Kidney (tissue), 22 donors: ENCODE measurements around the gene LILRB4. TPM values are rescaled to one million over a fixed set of nuclear protein-coding genes. Genes with fewer than 3 reads are reported as not detected.

ENCODE experiments used
- DNase-seq, 5 donors: peaks; one replicate each; pipeline ENCODE4 v3.0.0-alpha.2; 2013 to 2020
- FAIRE-seq: peaks from 2 replicates; lab custom pipeline; 2012; peaks lifted over from hg19 to GRCh38; lab: Jason Lieb, UNC
- H3K27ac ChIP-seq, 2 donors: one replicate each; pipeline ENCODE4 v1.7.0; 2013; ENCODE audit warnings: low read depth in 2 of 2, low read length in 2 of 2, inconsistent platforms in 1 of 2
- H3K27me3 ChIP-seq: one replicate; pipeline ENCODE4 v1.7.1; 2013; ENCODE audit warnings: low read length, inconsistent platforms; ENCODE audit not compliant: control insufficient read depth, insufficient read depth
- H3K36me3 ChIP-seq, 3 donors: one replicate each; pipeline versions ENCODE4 v1.7.0 to v1.7.1; 2013; ENCODE audit warnings: low read length in 3 of 3, control low read depth in 1 of 3, inconsistent platforms in 1 of 3; ENCODE audit not compliant: insufficient read depth in 3 of 3, control insufficient read depth in 2 of 3
- H3K4me1 ChIP-seq, 3 donors: one replicate each; pipeline versions ENCODE4 v1.7.0 to v1.7.1; 2013; ENCODE audit warnings: low read length in 3 of 3, inconsistent platforms in 1 of 3, low read depth in 1 of 3; ENCODE audit not compliant: control insufficient read depth in 2 of 3, insufficient read depth in 2 of 3
- H3K4me3 ChIP-seq, 3 donors: one replicate each; pipeline versions ENCODE4 v1.7.0 to v1.8.1; 2013; ENCODE audit warnings: low read length in 3 of 3, control low read depth in 1 of 3, inconsistent platforms in 1 of 3
- H3K9ac ChIP-seq, 3 donors: one replicate each; pipeline versions ENCODE4 v1.7.0 to v1.7.1; 2013; ENCODE audit warnings: low read length in 3 of 3, control low read depth in 1 of 3, inconsistent platforms in 1 of 3
- H3K9me3 ChIP-seq, 3 donors: one replicate each; pipeline versions ENCODE4 v1.7.0 to v1.7.1; 2013; ENCODE audit warnings: low read length in 3 of 3, control low read depth in 1 of 3, inconsistent platforms in 1 of 3; ENCODE audit not compliant: control insufficient read depth in 2 of 3, insufficient read depth in 1 of 3
- CTCF ChIP-seq: IDR thresholded peaks from 3 replicates; pipeline ENCODE4 v1.5.1; 2012; ENCODE audit warnings: mild to moderate bottlenecking, moderate library complexity, borderline replicate concordance; ENCODE audit not compliant: insufficient read depth; ENCODE audit errors: extremely low read depth
- intact Hi-C: fragments of 100-400 bp; cut with DNase I; formaldehyde crosslinking; loops from one replicate; pipeline ENCODE4 v1.11.1; 2022
- long read RNA-seq, 10 donors: library from polyadenylated mRNA in 1 of 10; unstranded in 1 of 10; transcript quantifications; one replicate each; pipeline ENCODE4 v2.0.0 and lab custom pipeline, GENCODE V29; 2021 to 2026
- polyA plus RNA-seq: library from polyadenylated mRNA; stranded (reverse); fragments of 350-450 nt; fragmentation: Illumina TruSeq; extraction: RNeasy Lipid Tissue Mini Kit (QIAGEN cat#74804); gene quantifications from one replicate; pipeline ENCODE4 v1.2.3, GENCODE V29; 2014; ENCODE audit warnings: low read depth, low replicate concordance; ENCODE audit not compliant: insufficient read depth
- total RNA-seq: library from RNA; stranded (reverse); fragmentation: NEBNext Ultra II Directional; extraction: Animal tissue kit (Norgen Biotek cat#: 25700); gene quantifications from one replicate; pipeline ENCODE4 v1.2.1, GENCODE V29; 2021
- donor health status: control.
- donor health status: control.
- donor health status: control.
- donor health status: control.
- donor health status: control.
- donor health status: DM: yes; HTN: yes; CAD: no.
- donor health status: Normal renal cell carcinoma (clear cell type).

The LILRB4 gene
- total RNA-seq = 9.9 TPM
- polyA plus RNA-seq = 1.8 TPM
- long read RNA-seq, donor 1 = 0 reads
- long read RNA-seq, donor 2 = 0 reads
- long read RNA-seq, donor 3, partial matches to known transcripts = 0 of 1 reads
- long read RNA-seq, donor 3, other reads (novel, unspliced or antisense) = 0 of 1 reads
- long read RNA-seq, donor 4 = 0 reads
- long read RNA-seq, donor 5 = 0 reads
- long read RNA-seq, donor 6, partial matches to known transcripts = 0 of 1 reads
- long read RNA-seq, donor 6, other reads (novel, unspliced or antisense) = 0 of 1 reads
- long read RNA-seq, donor 7, partial matches to known transcripts = 3 of 6 reads
- long read RNA-seq, donor 7, other reads (novel, unspliced or antisense) = 3 of 6 reads
- long read RNA-seq, donor 8 = 0 reads
- long read RNA-seq, donor 9 = 0 reads
- long read RNA-seq, donor 10 = 0 reads

- no peaks in the 10 kb centered on the region for H3K36me3 ChIP-seq
- no peaks in the 10 kb centered on the region for H3K4me1 ChIP-seq
- TF ChIP-seq CTCF = no peak
- intact Hi-C loops = no loop called here
- no peak within 1 kb of the TSS for H3K4me3 ChIP-seq
- FAIRE-seq = no peak
- no peaks in the 10 kb centered on the region for H3K27me3 ChIP-seq
- DNase-seq = no peak
- H3K9ac ChIP-seq = no peak within 1 kb of the TSS
- H3K9me3 ChIP-seq = no peaks in the 10 kb centered on the region
- H3K27ac ChIP-seq = no peak within 1 kb of the TSS
Observed at GRCh38 chr19:54662730-54663129, at the start of gene LILRB4. Gene LILRB4 (plus strand): TSS chr19:54662985. CDS start chr19:54663034, 49 bp downstream.

- Histone ChIP-seq H3K27ac (no peak overlapping the region), H3K36me3 (no peaks in the 10 kb centered on the region), H3K27me3 (no peaks in the 10 kb centered on the region), H3K9me3 (peaks cover 0 to 14% (median 5%) of the 10 kb centered on the region in 3 donors), H3K4me3 (no peak overlapping the region), H3K4me1 (no peaks in the 10 kb centered on the region), H3K9ac (no peak overlapping the region)
- intact Hi-C loops = no loop called here
- DNase-seq (no peak), FAIRE-seq (no peak)
- TF ChIP-seq CTCF = no peak
Observed at GRCh38 chr19:54614726-54615125, 48.1 kb upstream of the LILRB4 start.

- peaks cover 0 to 5% (median 4%) of the 10 kb centered on the region in 3 donors for H3K9me3 ChIP-seq
- H3K36me3 ChIP-seq = no peaks in the 10 kb centered on the region
- H3K9ac ChIP-seq = no peak overlapping the region
- FAIRE-seq (no peak), DNase-seq (no peak)
- TF ChIP-seq CTCF = no peak
- intact Hi-C loops = no loop called here
- no peaks in the 10 kb centered on the region for H3K4me1 ChIP-seq
- no peak overlapping the region for H3K4me3 ChIP-seq
- no peaks in the 10 kb centered on the region for H3K27me3 ChIP-seq
- H3K27ac ChIP-seq = no peak overlapping the region
Observed at GRCh38 chr19:54616057-54616456, 46.7 kb upstream of the LILRB4 start.
